ENCODE data around the gene FAR1.

FAR1 gene

GRCh38 chr11:13778345-13778744 is 109.9 kb downstream of the FAR1 start:
- CTCF ChIA-PET = no interaction called here
- DNase-seq (ENCODE audit: extremely low spot score) = no peak
- POLR2A ChIA-PET = no interaction called here
- TF ChIP-seq ARNT (IDR thresholded peaks at IDR 0.05) = no peak
- no peak for TF ChIP-seq BHLHE40 (IDR thresholded peaks at IDR 0.05; ENCODE audit: borderline replicate concordance)
- TF ChIP-seq SP1 (IDR thresholded peaks at IDR 0.05) = no peak
- TF ChIP-seq CTBP1 (IDR thresholded peaks at IDR 0.05; ENCODE audit: borderline replicate concordance) = no peak
- TF ChIP-seq L3MBTL2 (conservative IDR thresholded peaks at IDR 0.05) = no peak
- no peak for TF ChIP-seq SUZ12 (IDR thresholded peaks at IDR 0.05)
- TF ChIP-seq FOXM1 (IDR thresholded peaks at IDR 0.05; ENCODE audit: borderline replicate concordance) = no peak
- no peak for TF ChIP-seq NFRKB (IDR thresholded peaks at IDR 0.05)
- no peak for TF ChIP-seq ELF4 (IDR thresholded peaks at IDR 0.05)
- TF ChIP-seq HDGF (IDR thresholded peaks at IDR 0.05; ENCODE audit: borderline replicate concordance) = no peak

- no peak for TF ChIP-seq SP1 (IDR thresholded peaks at IDR 0.05)
- TF ChIP-seq BHLHE40 (IDR thresholded peaks at IDR 0.05; ENCODE audit: borderline replicate concordance) = no peak
- no peak for TF ChIP-seq PKNOX1 (IDR thresholded peaks at IDR 0.05)
- no peak for TF ChIP-seq NFRKB (IDR thresholded peaks at IDR 0.05)
- TF ChIP-seq FOXA1 (IDR thresholded peaks at IDR 0.05) = no peak
- no peak for TF ChIP-seq HDGF (IDR thresholded peaks at IDR 0.05; ENCODE audit: borderline replicate concordance)
- no peak for TF ChIP-seq ARNT (IDR thresholded peaks at IDR 0.05)
- no peak for TF ChIP-seq FOXK2 (IDR thresholded peaks at IDR 0.05)
- no peak for TF ChIP-seq FOXM1 (IDR thresholded peaks at IDR 0.05; ENCODE audit: borderline replicate concordance)
- ChIA-PET CTCF (no interaction called here), POLR2A (no interaction called here)
- no peak for DNase-seq (ENCODE audit: extremely low spot score)
Observed at GRCh38 chr11:13781153-13781552, 112.7 kb downstream of the FAR1 start.

All from HEK293T (cell line).